Activated CD4-positive, alpha-beta T cell treated with anti-CD3 and anti-CD28 coated beads, Interleukin-10, Interleukin-2, amounts not matched to agents 100 ng/mL and 50 ng/mL, durations not matched to agents 16 hours and 8 hours (primary cell): Measurements from ENCODE around the gene SERPINE1.
A peak's percentile ranks its signal among the peaks of the same experiment; 100 is the strongest.
"Not testable (repeated sequence)": the region's sequence is repeated elsewhere in the genome, so short reads cannot be mapped to it uniquely, and the experiment has no call there.

ENCODE experiments used
- DNase-seq: peaks from one replicate; pipeline ENCODE4 v3.0.0-alpha.2; 2020

Gene SERPINE1

GRCh38 chr7:101103701-101104100, 23.2 kb upstream of the SERPINE1 start:
- not testable (repeated sequence) for DNase-seq

- DNase-seq, result no peak
Observed at GRCh38 chr7:101104193-101104713, 22.7 kb upstream of the SERPINE1 start.

- no peak for DNase-seq
Observed at GRCh38 chr7:101104799-101105198, 22.1 kb upstream of the SERPINE1 start.

GRCh38 chr7:101105248-101105647, 21.7 kb upstream of the SERPINE1 start:
- not testable (repeated sequence) for DNase-seq

- no peak for DNase-seq
Observed at GRCh38 chr7:101106386-101106785, 20.5 kb upstream of the SERPINE1 start.

GRCh38 chr7:101108330-101108857, 18.5 kb upstream of the SERPINE1 start:
- no peak for DNase-seq

- DNase-seq, result no peak
Observed at GRCh38 chr7:101108961-101109360, 17.9 kb upstream of the SERPINE1 start.

- no peak for DNase-seq
Observed at GRCh38 chr7:101109368-101109767, 17.5 kb upstream of the SERPINE1 start.

- no peak for DNase-seq
Observed at GRCh38 chr7:101111261-101111660, 15.6 kb upstream of the SERPINE1 start.

- no peak for DNase-seq
Observed at GRCh38 chr7:101112233-101112632, 14.7 kb upstream of the SERPINE1 start.

GRCh38 chr7:101113140-101113539, 13.8 kb upstream of the SERPINE1 start:
- not testable (repeated sequence) for DNase-seq

- DNase-seq, result no peak
Observed at GRCh38 chr7:101113836-101114235, 13.1 kb upstream of the SERPINE1 start.

- no peak for DNase-seq
Observed at GRCh38 chr7:101114492-101114891, 12.4 kb upstream of the SERPINE1 start.

- no peak for DNase-seq
Observed at GRCh38 chr7:101115215-101115614, 11.7 kb upstream of the SERPINE1 start.

GRCh38 chr7:101116898-101117297, 10.0 kb upstream of the SERPINE1 start:
- DNase-seq, result no peak

- DNase-seq, result no peak
Observed at GRCh38 chr7:101118856-101119255, 8.0 kb upstream of the SERPINE1 start.

- no peak for DNase-seq
Observed at GRCh38 chr7:101119876-101120275, 7.0 kb upstream of the SERPINE1 start.

- no peak for DNase-seq
Observed at GRCh38 chr7:101120315-101120714, 6.6 kb upstream of the SERPINE1 start.

- not testable (repeated sequence) for DNase-seq
Observed at GRCh38 chr7:101121631-101121990, 5.3 kb upstream of the SERPINE1 start.

- no peak for DNase-seq
Observed at GRCh38 chr7:101121991-101122932, 4.6 kb upstream of the SERPINE1 start.

- DNase-seq, result no peak
Observed at GRCh38 chr7:101122933-101123702, 3.8 kb upstream of the SERPINE1 start.

- no peak for DNase-seq
Observed at GRCh38 chr7:101123703-101124068, 3.2 kb upstream of the SERPINE1 start.

GRCh38 chr7:101124376-101125056, 2.4 kb upstream of the SERPINE1 start:
- DNase-seq, result peak; percentile 26
